Inferior parietal cortex (tissue), 1 donor: Measurements from ENCODE around the gene HOXA5.

Experiments
- DNase-seq: peaks from one replicate; pipeline ENCODE4 v3.0.0-alpha.2; 2016; ENCODE audit errors: extremely low spot score

The HOXA5 gene

GRCh38 chr7:27107391-27108381 is 35.8 kb downstream of the HOXA5 start:
- DNase-seq = no peak

- no peak for DNase-seq
Observed at GRCh38 chr7:27106901-27107240, 36.6 kb downstream of the HOXA5 start.

GRCh38 chr7:27106181-27106900 is 37.1 kb downstream of the HOXA5 start:
- no peak for DNase-seq

GRCh38 chr7:27105301-27106031 is 38.0 kb downstream of the HOXA5 start:
- DNase-seq = no peak

- no peak for DNase-seq
Observed at GRCh38 chr7:27104341-27105058, 39.0 kb downstream of the HOXA5 start.

GRCh38 chr7:27103489-27104226 is 39.8 kb downstream of the HOXA5 start:
- DNase-seq = no peak

GRCh38 chr7:27102581-27103442 is 40.7 kb downstream of the HOXA5 start, which contains the start of gene HOXA2:
Gene HOXA2 (minus strand): TSS chr7:27102683. CDS start chr7:27102500, 183 bp downstream.
- no peak for DNase-seq

- DNase-seq = no peak
Observed at GRCh38 chr7:27101957-27102580, 41.4 kb downstream of the HOXA5 start.

GRCh38 chr7:27101171-27101956 is 42.1 kb downstream of the HOXA5 start:
- DNase-seq = no peak

GRCh38 chr7:27100694-27101170 is 42.7 kb downstream of the HOXA5 start:
- DNase-seq = no peak

- DNase-seq = no peak
Observed at GRCh38 chr7:27099453-27100370, 43.8 kb downstream of the HOXA5 start.

- DNase-seq = no peak
Observed at GRCh38 chr7:27098578-27099451, 44.7 kb downstream of the HOXA5 start.

- no peak for DNase-seq
Observed at GRCh38 chr7:27097686-27098577, 45.5 kb downstream of the HOXA5 start.

- DNase-seq = no peak
Observed at GRCh38 chr7:27096768-27097514, 46.5 kb downstream of the HOXA5 start.
